Stimulated activated CD4-positive, alpha-beta T cell treated with anti-CD3 and anti-CD28 coated beads, Interleukin-1b, Interleukin-23, amount 100 ng/mL, for 48 hours (primary cell): ENCODE data around the gene ABCB9.
"Not testable (repeated sequence)": the region's sequence is repeated elsewhere in the genome, so short reads cannot be mapped to it uniquely, and the experiment has no call there.

ENCODE experiments used
- DNase-seq: peaks from one replicate; pipeline ENCODE4 v3.0.0-alpha.2; 2020

Gene ABCB9

DNA sequence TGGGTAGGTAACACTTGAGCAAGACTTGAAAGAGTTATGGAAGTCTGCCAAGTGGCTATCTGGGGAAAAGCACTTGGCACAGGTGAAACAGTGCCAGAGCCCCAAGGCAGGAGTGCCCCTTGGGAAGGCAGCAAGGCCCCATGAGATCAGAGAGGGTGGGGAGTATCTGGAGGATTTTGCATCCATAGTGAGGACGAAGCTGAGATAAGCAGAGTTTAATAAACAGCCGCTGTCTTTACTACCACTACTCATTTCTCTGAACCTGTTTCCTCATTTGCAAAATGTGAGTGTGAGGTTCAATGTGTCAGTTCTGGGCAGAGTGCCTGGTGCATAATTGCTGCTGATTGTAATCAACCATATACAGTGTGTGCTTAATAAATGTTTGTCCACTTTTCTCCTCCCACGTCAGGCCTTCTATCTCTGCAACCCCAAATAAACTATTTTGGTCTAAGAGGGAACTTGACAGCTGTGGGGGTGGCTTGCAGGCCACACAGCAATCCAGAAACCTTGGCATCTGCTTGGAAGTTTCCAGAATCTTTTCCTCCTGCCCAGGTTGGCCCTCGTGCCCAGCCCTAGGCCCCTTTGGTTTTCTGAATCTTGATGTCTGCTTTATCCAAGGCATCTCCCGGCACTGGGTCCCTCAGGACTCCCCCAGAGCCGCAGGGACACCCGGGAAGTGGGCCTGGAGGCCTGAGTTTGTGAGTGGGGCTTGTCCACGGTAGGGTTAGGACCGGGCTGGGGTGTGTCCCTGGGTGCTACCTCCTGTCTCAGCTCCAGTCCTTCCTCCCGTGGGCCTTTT lies 4.5 kb downstream of the ABCB9 start:
- no peak for DNase-seq

DNA sequence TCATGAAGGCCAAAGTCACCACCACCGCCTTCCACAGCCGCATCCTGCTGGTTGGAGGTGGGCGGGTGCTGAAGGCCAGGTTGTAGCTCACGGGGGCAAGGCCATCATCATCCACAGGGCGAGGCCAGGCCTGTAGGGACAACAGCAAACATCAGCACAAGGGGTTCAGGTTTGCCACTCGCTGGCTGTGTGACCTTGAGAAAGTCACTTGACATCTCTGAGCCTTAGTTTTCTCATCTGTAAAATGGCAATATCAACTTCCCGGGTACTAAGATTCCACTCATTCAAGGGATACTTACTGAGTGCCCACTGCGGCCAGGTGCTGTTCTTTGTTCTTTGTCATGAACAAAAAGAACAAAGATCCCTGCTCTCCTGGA lies 6.1 kb downstream of the ABCB9 start:
- DNase-seq: no peak

DNA sequence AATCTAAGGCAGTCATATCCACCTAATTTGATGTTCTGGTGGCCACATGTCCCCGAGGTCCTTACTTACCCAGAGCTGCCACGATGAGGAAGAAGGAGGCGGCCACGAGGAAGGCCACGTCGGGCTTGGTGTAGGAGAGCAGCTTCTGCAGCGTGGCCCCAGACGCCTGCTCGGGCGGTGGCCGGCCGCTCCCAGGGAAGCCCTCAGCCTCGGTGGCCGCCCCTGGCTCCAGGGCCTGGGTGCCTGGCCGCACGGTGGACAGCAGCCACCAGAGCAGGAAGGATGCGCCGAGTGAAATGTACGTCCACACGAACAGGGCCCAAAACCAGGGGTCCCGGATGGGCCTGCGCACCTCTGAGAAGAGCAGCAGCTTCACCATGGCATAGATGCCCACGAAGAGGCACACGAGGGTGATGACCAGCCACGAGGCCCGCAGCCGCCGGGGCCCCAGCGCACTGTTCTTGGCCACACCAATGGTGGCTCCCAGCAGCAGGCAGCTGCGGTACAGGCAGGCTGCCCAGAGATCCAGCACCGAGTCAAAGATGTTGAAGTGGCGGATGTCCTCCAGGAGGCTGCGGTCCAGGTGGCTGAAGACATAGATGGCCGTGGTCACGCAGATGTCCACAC lies 6.6 kb downstream of the ABCB9 start:
- no peak for DNase-seq

DNA sequence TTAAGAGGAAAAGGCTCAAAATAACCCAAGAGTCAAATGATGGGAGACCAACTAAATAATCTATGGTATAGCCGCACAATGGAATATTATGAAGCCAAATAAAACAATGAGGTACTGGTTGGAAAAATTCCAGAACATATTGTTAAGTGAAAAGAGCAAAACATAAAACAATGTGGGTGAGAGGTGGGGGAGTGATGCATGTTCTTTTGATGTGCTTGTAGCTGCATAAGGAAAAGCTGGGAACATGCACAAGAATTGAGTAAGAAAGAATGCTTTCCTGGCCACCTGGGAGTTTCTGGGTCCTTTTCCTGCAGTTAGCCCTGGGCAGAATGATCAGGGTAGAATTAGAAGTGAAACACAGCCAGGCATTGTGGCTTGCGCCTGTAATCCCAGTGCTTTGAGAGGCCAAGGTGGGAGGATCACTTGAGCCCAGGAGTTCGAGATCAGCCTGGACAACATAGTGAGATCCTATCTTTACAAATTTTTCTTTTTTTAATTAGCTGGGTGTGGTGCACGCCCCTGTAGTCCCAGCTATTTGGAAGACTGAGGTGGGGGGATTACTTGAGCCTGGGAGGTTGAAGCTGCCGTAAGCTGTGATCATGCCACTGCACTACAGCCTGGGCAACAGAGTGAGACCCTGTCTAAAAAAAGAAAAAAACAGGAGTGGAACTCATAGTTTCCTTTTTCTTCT lies 7.9 kb downstream of the ABCB9 start:
- no peak for DNase-seq

DNA sequence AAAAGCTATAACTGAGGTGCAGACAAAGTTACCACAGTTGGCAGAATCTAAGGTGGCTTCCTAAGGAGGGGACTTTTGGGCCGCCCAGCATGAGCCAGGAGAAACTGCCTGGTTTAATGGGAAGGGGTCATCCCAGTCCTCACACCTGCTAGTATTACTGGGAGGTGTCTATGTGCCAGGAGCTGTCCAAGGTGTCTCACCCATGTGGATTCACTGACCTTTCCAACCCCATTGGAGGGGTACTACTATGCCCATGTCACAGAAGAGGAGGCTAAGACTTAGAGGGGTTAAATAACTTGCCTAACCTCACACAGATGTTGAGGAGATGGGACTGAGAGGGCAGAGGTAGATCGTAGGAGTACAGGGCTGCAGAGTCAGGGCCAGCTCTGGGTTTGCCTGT lies 10.2 kb downstream of the ABCB9 start:
- no peak for DNase-seq

DNA sequence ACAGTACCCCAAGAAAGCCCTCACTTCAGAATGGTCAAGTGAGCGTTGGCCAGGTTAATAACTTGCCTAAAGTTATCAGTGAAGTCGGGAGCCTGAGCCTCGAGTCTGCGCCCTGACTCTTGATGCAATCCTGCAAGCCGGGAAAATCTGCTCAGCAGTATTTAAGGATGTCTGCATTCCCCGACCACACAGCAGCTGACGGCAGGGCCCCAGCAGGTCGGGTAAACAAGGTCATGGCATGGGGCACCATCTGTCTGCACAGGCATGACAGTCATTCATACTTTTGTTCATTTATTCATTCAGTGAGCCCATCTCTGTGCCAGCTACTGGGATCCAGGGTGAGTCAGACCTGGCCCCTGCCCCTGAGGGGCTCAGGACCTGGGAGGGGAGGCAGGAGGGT lies 11.1 kb downstream of the ABCB9 start:
- DNase-seq: no peak

DNA sequence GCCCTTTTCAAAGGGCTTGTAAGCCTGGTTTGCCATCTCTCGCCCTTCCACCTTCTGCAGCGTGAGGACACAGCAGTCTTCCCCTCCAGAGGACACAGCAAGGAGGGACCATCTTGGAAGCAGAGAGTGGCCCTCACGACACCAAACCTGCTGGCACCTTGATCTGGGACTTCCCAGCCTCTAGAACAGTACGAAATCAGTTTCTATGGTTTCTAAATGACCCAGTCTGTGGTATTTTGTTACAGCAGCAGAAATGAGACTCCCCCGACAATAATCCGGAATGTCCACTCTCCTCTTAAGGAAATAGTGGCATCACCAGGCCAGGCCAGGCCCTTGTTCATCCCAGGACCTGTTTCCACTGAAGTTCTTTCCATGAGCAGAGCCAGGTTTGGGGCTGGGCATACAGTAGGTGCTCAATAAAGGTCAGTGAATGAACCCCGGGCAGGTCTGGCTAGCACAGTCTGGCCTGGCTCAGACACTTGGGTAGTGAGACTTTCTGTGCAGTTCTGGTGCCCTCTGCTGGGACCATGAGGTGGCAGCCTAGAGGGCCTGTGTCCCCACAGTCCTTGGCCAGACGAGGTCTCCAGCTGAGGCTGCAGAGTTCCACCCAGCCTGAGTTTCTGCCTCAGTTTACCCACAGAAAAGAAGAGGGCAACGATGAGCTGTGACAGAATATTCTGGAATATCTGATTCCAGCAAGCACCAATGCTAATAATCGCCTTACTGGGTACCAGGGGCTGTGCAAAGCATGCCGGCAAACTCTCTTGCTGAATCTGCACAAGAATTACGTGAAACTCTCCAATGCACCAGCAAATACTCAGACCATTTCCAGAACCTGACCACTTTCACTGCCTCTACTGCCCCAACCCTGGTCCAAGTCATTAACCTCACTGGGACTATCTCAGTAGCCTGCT lies 14.0 kb downstream of the ABCB9 start:
- peak; percentile 69 for DNase-seq

DNA sequence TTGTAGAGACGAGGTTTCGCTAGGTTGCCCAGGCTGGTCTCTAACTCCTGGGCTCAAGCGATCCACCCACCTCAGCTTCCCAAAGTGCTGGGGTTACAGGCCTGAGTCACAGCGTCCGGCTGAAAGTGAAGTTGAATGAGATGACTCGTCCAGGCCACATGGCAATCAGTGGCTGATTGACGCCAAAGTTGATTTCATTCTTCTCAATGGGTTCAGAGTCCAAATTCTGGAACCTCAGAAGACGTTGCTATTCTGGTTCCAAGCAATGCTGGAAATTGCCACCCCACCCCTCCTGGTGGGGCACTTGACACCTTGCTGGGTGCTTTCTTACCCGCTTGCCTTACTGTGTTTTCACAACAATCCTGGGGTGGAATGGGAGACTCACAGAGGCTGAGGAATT lies 14.9 kb downstream of the ABCB9 start:
- DNase-seq: no peak

DNA sequence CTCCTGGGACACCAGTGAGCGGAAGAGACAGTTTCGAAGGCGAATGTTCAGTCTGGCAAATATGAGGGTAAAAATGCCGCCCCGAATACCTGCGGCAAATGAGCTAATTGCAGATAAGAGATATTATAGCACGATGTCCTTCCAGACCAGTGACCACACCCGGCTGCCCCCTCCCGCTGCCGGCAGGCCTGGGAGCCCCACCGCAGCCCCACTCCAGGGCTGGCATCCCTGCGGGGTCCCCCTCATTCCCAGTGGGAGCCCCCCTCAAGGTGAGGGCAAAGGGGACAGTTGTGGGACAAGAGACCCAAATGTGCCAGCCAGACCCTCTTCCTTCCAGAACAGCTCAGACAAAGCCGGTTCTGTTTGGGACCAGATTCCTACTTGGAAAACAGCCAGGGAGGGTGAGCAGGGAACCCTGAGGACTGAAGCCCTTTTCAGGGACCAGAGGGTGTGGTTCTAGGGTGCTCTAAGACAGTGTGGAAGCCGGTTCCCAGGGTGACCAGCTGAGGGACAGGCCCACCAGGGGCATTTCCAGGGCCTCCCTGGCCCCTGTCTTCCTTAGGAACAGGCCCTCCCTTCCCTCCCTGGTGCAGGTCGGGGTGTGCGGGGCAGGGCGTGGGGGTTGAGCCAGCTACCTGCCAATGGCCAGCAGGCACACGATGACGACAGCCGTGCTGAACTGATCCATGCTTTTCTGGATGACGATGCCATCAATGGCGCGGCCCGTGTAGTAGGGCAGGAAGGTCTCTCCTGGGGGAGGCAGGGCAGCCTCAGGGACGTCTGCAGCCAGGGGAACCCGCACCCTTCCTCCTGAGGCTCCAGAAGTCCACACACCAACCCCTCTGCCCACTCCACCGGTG lies 16.2 kb downstream of the ABCB9 start:
- DNase-seq: no peak

DNA sequence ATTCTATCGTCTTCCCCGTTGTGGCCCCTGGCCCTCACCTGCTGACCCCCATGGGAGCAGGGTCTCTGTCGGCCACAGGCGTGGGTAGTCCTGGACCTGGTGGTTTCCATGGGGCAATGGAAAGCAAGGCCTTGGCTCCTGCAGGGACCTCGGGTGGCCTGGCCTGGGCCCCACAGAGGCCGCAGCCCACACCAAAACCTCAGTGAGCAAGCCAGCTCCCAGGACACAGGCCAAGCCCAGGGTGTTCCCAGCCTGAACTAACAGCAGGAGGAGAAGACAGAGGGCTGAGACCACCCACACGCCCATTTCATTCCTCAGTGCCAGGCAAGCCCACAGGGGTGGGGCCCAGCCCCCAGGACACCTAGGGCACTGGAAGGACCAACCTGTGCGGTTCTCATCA lies 16.9 kb downstream of the ABCB9 start:
- no peak for DNase-seq

DNA sequence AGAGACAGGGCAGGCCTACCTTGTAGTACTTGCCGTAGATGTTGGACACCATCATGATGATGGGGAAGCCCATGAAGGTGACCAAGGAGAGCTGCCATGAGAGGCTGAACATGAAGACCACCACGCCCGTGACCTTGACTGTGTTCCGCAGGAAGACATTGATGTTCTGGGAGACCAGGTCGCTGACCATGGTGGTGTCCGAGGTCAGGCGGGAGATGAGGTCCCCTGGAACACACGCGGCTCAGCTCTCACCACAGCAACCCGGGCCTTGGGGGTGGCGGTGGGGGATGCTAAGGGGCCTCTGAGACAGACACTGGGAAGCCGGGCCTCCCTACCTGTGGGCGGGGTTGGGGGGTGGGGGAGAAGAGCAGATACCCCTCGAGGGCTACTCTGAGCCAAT lies 17.7 kb downstream of the ABCB9 start:
- DNase-seq: no peak

DNA sequence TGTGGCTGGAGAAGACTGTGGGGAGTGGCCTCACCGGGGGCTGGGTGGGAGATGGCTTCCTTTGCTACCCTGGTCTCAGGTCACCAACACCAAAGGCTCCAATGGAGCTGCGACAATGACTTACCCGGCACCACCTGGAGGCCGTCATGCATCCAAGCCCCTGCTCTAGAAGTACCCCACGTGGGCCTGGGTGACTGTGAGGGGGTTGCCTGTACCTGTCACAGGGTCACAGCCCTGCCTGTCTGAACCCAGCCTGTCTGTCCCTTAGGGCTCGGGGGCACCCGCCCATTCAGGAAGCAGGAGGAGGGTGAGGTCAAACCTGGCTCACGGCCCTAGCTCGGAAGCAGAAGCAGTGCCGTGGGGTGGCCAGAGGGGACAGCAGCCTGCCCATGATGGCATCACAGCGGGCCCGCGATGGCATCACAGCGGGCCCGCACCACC lies 18.9 kb downstream of the ABCB9 start:
- DNase-seq: no peak

DNA sequence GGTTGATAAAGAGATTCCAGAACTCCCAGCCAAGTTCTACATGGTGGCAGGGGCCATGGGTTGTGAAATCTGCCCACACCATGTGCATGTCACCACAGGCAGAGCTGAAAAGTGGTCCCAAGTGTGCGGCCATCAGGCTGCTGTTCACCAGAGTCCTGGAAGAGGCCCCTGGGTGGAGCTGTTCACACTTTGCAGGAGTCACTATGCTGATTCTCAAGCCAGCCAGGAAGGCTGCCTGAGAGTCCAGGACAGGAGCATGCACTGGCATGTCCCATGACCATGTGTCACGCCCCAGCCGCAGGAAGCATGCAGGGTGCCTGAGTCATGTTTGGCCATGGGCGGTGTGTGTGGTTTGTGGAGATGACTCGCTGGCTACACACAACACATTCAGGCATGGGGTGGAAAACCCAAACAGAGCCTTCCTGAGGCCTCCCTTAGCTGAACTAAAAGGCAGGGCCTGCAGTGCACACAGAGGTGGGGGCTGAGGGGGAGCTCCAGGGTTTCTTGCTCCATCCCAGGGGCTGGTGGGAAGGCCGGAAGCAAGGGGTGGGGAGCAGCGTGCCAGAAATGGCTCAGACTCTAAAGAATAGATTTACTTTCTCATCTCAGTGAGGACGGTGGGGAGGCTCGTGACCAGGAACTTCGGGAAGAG lies 19.4 kb downstream of the ABCB9 start:
- DNase-seq: peak; percentile 93

DNA sequence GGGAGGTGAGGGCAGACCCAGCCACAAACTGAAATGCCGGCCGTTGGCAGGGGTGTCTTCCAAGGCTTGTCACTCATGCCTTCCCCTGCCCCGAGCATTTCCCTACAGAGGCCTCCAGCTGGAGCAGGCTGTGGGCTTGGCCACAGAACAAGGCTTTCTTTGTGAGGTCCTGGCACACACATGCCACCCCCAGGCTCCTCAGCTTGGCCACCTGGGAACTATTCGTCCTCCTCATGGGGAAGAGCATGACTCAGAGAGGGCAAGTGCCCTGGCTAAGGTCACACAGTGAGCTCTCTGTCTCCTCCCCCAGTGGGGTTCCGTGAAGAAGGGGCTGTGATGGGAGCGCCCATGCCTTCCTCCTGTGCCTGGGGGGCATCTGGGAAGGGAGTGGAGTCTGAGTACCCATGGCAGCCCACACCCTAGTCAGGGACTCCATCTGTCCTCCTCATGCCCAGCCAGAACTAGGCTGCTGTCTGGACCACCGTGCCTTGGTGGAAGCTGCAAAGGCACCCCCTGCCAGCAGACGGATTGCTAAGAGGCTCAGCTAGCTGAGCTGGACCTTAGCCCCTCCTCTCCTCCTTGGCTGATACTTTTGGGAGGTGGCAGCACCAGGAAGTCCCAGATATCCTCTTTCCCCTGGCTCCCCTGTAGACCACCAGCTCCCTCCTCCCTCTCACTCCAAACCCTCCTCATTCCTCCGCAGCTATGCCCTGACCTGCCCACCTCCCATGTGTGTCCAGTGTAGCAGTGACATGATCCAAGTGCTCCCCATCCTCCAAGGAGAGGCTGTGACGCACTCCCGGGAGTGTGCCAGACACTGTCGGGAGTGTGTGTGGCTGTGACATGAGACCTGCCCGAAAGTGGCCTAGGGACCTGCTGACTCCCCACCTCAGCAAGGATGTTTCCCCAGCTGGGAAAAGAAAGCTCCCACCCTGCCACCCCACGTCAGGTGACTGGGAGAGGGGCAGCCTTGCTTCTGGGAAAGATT lies 21.4 kb downstream of the ABCB9 start:
- DNase-seq: no peak

DNA sequence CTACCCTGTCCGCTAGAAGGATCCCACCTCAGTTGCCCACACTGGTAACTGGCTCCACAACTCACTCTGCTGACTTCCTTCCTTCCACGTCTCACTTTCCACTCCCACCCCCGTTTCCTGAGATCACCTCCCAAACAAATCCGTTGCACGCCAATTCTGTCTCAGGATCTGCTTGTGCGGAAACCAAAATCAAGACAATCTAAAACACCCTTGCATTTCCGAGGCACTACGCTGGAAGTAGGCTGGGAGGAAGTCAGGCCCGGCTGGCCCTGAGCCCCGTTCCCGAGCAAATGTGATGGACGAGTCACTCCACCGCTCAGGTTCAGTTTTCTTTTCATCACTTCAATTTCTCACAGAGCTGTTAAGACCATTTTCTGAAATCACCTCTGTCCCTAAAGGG lies 23.1 kb downstream of the ABCB9 start:
- no peak for DNase-seq

DNA sequence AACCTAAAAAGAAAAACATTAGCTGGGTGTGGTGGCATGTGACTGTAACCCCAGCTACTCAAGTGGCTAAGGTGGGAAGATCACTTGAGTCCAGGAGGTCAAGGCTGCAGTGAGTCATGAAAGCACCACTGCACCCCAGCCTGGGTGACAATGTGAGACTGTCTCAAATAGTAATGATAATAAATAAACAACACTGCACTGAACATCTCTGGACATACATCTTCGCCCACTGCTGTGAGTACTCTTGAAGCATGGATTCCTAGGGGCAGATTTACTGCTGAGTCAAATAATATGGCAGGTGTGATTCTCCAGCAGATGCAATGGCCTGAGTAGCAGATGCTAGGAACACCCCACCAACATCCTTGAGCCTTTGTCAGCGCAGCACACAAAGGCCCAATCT lies 23.6 kb downstream of the ABCB9 start:
- DNase-seq: no peak

DNA sequence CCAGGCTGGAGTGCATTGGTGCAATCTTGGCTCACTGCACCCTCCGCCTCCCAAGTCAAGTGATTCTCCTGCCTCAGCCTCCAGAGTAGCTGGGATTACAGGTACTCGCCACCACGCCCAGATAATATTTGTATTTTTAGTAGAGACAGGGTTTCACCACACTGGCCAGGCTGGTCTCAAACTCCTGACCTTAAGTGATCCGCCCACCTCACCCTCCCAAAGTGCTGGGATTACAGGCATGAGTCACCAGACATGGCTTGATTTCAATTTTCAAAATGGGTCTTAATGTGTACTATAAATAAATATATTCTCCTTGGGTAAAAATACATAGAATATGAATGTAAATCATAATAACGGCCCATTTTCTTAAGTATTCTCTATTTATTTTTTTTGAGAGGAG lies 24.9 kb downstream of the ABCB9 start:
- not testable (repeated sequence) for DNase-seq

DNA sequence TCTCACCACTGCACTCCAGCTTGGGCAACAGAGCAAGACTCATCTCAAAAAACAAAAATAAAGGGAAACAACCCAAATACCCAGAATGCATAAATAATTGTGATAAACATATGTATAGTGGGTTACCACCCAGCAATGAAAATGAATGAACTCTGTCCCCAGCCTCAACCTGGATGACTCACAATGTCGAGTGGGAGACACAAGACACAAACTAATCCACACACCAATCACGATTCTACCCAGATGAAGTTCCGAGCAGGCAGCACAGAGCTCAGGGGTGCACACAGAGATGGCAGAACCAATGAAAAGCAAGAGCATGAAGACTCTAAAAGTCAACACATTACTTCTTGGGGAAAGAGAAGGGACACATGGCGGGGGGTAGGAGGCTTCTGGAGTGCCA lies 27.1 kb downstream of the ABCB9 start:
- DNase-seq: no peak

DNA sequence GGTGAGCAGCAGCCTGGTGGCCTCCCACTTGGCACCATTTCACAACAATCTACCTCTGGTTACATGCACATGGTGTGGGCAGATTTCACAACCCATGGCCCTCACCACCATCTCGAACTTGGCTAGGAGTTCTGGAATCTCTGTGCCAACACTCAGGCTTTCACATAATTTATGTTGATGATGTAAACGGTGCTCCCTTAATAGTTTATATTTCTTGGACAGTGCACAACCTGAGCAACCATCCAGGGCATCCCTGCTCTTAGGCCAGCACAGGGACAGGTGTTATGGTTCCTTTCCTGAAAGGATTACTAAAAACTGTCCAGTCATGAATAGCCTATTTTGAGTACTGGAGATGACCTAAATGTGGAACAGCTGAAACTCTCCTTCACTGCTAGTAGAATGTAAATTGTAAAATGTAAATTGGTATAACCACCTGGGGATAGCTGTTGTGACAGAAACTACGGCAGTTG lies 28.6 kb downstream of the ABCB9 start:
- DNase-seq: no peak

DNA sequence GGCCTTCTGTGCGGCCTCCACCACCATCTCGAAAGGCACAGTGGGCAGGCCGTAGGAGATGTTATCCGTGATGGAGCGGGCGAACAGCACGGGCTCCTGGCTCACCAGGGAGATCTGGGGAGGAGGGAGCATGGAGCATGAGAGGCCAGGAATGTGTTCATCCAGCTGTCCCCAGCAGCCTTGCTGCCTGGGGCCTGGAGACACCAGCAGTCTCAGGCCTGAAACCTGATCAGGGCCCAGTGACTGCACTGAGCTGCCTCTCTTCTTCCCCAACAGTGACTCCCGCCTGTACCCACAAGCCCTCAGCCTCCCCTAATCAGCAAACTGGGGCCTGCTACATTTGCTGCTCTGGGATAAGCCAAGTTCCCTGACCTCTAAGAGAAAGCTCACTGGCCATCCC lies 30.9 kb downstream of the ABCB9 start:
- no peak for DNase-seq
